GM18861 (cell line): ENCODE measurements around the gene SPECC1L.

Source experiments
- ATAC-seq: cut with Tn5 transposase; IDR thresholded peaks from one replicate; pipeline ENCODE4 v1.9.1; 2021; ENCODE audit not compliant: unreplicated experiment

Gene SPECC1L

DNA sequence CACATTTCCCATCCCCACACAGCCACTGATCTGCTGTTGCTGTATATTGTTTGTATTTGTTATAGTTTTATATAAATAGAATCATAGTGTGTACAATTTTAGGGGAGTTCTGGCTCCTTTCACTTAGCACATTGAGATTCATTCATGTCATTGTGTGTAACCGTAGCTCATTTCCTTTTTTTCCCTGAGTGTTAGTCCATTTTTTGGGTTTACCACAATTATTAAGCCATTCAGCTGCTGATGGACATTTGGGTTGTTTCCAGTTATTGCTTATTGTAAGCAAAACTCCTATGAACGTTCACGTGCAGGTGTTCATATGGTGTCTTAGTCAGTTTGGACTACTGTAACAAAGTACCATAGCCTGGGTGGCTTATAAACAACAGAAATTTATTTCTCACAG, 123.2 kb downstream of the SPECC1L start:
- no peak for ATAC-seq

GRCh38 chr22:24394254-24394653, 123.6 kb downstream of the SPECC1L start:
- no peak for ATAC-seq

DNA sequence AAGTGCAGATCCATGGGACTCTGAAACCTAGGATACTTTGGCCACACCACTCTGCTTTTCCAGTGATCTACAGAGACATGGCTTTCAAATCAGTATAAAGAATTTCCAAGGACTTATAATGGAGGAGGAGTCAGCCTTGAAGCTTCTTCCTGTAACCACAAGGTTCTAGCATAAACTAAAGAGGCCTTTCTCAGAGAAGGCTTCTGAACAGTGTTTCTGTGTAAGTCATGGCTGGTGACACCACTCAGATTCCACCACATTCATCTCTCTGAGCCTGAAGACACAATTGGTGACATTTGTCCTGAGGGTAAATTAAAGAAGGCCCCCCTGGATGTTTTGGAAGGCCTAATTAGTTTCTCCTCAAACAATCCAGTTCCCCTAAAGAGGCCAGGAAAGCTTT, 127.8 kb downstream of the SPECC1L start:
- ATAC-seq, result no peak

DNA sequence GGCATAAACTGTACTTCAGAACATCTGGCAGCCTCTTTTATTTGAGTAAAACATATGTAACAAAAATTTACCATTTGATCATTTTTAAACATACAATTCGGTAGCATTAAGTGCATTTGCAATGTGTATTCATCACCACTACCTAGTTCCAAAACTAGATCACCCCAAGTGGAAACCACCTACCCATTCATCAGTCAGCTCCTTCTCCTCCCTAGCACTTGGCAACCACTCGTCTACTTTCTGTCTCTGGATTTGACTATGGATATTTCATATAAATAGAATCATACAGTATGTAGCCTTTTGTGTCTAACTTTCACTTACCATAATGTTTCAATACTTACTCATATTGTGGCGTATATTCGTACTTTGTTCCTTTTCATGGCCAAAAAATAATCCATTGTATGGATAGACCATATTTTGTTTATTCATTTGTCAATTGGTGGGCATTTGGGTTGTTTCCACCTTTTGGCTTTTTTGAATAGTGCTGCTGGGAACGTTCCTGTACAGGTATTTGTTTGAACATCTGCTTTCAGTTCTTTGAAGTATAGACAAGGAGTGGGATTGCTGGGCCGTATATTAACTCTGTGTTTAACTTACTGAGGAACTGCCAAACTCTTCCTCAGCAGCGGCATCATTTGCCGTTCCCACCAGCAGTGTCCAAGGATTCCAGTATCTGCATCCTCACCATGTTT, 129.5 kb downstream of the SPECC1L start:
- no peak for ATAC-seq

DNA sequence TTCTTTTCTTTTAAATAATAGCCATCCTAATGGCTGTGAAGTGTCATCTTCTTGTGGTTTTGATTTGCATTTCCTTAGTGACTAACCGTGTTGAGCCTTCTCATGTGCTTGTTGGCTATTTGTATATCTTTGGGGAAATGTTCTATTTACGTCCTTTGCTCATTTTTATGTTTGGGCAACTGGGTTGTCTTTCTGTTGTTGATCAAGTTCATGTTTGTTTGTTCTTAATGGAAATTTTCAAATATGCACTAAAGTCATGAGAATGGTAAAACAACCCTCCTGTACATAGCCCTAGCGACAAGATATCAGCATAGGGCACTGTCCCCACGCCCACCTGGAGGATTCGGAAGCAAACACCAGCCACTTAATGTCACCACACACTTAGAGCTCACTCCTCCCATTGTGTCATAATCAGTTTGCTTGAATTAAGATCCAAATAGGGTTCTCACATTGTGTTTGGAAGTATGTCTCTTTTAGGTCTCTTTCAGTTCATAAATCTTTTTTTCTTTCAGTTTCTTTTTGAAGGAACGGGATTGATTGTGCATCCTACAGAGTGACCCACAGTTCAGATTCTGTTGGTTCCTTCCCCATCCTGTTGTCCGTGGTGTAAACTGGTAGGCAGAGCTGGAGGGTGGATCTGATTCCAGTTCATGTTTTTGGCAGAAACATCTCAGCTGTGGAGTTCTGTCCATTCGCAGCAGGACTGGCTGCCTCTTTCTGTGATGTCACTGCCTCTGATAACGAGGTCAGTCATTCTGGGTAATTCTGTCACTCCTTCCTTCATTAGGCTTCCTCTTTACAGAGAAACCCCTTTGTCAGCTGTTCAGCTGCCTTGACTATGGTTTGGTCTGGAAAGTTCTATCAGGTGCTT, 130.3 kb downstream of the SPECC1L start:
- ATAC-seq, result no peak

DNA sequence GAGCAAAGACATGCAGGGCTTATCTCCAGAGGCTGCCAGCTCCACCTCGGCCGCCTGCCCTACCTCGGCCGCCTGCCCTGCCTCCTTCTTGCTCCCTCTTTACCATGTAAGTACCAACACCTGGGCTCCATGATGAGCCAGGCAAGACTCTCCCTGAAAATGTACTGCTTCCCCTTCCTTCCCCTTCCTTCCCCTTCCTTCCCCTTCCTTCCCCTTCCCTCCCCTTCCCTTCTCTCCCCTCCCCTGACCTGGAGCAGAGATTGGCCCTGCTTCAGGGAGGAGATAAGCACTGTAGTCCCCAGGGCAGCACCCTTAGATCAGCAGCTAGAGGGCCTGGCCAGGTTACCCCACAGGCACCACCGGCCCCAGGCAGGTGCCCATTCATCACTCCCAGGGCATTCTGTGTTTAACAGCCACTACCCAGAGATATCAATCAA, 131.3 kb downstream of the SPECC1L start:
- ATAC-seq, result no peak

DNA sequence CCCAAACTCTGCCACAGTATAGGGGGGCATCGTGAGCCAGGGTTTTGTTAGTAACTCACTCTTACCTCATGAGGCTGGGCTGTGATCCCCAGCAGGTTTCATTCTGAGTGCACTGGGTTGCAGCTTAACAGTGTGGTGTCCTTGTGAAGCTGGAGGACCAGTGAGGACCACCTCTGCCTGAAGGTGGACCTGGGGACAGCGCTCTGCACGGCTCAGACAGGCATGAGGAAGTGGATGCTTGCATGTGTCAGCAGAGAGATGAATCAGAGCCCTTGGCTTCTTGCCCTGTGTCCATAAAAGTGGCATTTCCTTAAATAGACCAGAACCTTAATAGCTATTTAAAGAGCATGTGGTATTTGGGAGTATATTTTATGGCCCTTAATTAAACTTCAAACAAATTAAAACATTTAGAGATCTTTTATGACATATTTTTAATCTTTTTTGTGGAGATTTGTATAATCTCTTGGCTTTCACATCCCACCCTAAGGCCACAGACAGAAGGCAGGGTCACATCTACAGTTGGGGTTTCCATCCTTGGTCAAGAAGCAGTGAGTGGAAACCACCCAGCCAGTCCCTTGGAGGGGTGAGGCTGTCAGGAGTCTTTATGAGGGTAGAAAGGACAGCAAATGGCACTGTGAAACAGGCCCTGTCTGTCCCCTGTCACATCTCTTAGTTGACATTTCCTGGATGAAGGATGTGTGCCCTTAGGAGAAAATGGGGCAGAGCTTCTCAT, 132.0 kb downstream of the SPECC1L start:
- no peak for ATAC-seq

GRCh38 chr22:24403346-24403745, 132.7 kb downstream of the SPECC1L start:
- no peak for ATAC-seq

DNA sequence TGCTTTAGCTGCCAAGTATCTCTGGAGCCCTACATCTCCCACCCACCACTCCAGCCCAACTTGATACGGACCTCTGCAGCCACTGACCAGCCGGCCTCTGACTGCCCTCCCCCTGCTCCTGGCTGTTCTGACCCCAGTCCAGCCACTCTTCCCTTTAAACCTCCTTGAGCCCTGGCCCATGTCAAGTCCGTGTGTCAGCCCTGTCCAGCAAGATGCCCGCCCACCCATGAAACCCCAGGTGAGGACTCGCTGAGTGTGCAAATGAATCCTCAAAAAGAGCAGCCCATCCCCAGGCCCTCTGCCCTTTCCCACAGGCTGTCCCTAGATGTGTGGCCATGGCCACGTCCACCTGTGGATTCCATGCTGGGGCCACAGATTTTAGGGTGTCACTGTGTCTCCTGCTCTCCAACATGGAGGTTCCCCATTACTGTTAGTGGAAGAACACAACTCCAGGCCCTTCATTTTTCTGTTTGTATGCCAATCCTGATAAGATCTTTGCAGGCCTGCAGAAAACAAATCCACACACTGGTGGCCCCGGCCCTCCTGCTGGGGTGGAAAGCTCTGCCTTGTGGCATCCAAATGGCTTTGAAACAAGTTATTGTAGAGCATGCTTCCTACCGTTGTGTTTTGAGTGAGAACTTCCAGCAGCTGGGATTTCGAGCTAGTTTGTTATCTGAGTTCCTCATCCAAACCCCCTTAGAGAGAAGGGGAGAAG, 134.1 kb downstream of the SPECC1L start:
- ATAC-seq, result no peak

DNA sequence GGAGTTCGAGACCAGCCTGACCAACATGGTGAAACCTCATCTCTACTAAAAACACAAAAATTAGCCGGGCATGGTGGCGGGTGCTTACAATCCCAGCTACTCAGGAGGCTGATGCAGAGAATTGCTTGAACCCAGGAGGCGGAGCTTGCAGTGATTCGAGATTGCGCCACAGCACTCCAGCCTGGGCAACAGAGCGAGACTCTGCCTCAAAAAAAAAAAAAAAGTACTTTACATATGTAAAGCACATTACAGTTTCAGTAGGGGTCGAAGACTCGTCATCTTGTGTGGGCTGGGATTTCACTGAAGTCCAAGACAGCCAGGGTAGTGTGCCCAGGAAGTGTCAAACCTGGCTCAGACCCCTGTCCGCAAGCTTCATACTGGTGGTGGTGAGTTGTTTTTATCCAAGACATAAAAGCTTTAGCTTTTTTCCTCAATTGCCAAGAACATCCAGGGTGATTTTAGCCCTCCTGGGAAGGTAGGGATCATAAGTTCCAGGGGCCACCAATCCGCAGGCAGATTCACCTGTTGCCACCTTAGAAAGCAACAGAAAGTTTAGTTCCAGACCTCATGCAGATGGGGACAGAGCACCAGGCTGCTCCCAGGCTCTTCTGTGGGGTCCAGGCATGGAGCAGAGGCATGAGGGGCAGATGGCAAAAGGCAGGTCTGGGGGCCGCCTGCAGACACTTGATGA, 135.1 kb downstream of the SPECC1L start:
- ATAC-seq, result no peak

DNA sequence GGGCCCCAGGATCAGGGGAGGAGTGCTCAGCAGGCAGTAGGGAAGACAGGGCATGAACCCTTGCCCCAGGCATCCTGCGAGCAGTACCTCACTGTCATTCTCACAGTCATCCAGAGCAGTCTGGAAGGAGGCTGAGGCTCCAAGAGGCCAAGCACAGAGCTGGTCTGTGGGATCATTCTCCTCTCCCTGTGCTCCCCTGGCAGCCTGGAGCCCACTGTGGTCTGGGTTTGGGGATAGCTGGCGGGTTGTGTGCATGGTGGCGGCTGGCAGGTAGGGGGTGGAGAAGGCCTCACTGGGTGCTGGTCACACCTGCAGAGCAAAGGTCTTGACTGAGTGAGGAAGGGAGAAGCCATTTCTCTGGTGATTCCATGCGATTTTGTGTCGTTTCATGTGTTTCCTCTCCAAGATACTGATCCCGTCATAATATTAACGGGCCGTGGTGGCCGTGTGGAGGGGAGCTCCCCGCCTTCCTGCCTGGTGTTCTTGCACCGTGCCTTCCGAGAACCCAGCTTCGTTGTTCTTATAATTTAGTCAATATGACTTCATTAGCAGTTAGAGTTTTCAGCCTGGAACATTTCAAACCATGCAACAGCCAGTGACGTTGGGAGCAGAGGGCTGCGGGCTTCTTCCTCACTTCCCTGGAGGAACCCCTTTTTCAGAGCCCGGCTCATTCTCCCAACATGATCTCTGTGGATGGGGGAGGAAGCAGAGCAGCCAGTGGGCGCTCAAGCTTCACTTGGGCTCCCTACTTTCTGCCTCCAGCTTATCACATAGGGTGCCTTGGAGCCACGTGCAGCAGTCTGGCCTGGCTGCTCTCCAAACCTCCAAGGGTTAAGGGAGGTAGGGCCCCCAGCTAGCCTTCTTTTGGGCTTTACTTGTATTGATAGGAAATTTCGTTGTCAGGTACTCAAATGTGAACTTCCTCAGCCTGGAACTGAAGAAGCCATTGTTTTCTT, 136.0 kb downstream of the SPECC1L start:
- no peak for ATAC-seq

- no peak for ATAC-seq
These were observed 136.6 kb downstream of the SPECC1L start for GRCh38 chr22:24407278-24407665.

DNA sequence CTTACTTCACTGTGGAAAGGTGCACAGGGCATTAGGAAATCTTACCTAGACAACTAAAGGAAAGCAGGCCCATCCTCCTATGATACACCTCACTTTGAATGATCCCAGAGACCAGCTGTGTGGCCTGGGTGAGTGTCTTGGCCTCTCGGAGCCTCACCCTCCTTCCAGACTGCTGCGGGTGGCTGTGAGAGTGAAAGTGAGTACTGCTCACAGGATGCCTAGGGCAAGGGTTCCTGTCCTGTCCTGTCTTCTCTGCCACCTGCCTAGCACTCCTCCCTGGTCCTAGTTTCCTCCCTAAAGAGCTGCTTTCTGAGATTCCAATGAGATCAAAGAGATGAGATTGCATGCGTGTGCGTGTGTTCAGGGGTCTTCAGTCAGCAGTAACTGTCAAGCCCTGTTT, 137.3 kb downstream of the SPECC1L start:
- no peak for ATAC-seq

- ATAC-seq, result no peak
These were observed 138.0 kb downstream of the SPECC1L start for GRCh38 chr22:24408630-24409029.

DNA sequence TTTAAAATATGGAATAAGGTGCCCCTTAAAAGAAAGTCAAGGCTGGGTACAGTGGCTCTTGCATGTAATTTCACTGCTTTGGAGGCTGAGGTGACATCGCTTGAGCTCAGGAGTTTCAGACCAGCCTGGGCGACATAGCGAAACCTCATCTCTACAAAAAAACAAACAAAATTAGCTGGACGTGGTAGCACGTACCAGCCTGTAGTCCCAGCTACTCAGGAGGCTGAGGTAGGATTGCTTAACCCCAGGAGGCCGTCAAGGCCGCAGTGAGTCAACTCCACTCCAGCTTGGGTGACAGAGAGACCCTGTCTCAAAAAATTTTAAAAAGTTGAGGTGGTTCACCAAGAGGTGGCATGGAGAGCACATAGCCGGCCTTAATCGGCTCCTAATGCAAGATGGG, 139.1 kb downstream of the SPECC1L start:
- ATAC-seq, result no peak

- ATAC-seq, result no peak
These were observed 139.7 kb downstream of the SPECC1L start for GRCh38 chr22:24410110-24410856.

GRCh38 chr22:24411256-24412004, 140.8 kb downstream of the SPECC1L start:
- no peak for ATAC-seq

GRCh38 chr22:24412274-24412673, 141.6 kb downstream of the SPECC1L start:
- ATAC-seq, result no peak
